GM19240 (cell line): ENCODE measurements around the gene ETV7.

ENCODE experiments used
- DNase-seq: peaks from one replicate; pipeline ENCODE4 v3.0.0; 2011; ENCODE audit warnings: low spot score; ENCODE audit not compliant: insufficient read length

The ETV7 gene

GRCh38 chr6:36384095-36384494, 3.4 kb downstream of the ETV7 start:
- no peak for DNase-seq

GRCh38 chr6:36383606-36384005, 3.9 kb downstream of the ETV7 start:
- no peak for DNase-seq

GRCh38 chr6:36382976-36383375, 4.5 kb downstream of the ETV7 start:
- no peak for DNase-seq

- no peak for DNase-seq
These were observed 5.7 kb downstream of the ETV7 start for GRCh38 chr6:36381502-36382389.

- no peak for DNase-seq
These were observed 7.3 kb downstream of the ETV7 start for GRCh38 chr6:36380166-36380565.

GRCh38 chr6:36378936-36379335, 8.5 kb downstream of the ETV7 start:
- DNase-seq: no peak

- no peak for DNase-seq
These were observed 9.1 kb downstream of the ETV7 start for GRCh38 chr6:36378243-36378920.

- no peak for DNase-seq
These were observed 9.9 kb downstream of the ETV7 start for GRCh38 chr6:36377594-36377993.

GRCh38 chr6:36376742-36377141, 10.7 kb downstream of the ETV7 start:
- no peak for DNase-seq

GRCh38 chr6:36376183-36376582, 11.3 kb downstream of the ETV7 start:
- DNase-seq: no peak

- DNase-seq: no peak
These were observed 11.8 kb downstream of the ETV7 start for GRCh38 chr6:36375644-36376155.

GRCh38 chr6:36374972-36375371, 12.5 kb downstream of the ETV7 start:
- no peak for DNase-seq

- DNase-seq: no peak
These were observed 13.3 kb downstream of the ETV7 start for GRCh38 chr6:36374194-36374593.

GRCh38 chr6:36373368-36374019, 14.0 kb downstream of the ETV7 start:
- DNase-seq: no peak

GRCh38 chr6:36372088-36372487, 15.4 kb downstream of the ETV7 start:
- DNase-seq: no peak

GRCh38 chr6:36371211-36371610, 16.3 kb downstream of the ETV7 start:
- no peak for DNase-seq

- no peak for DNase-seq
These were observed 16.8 kb downstream of the ETV7 start for GRCh38 chr6:36370638-36371037.

- DNase-seq: no peak
These were observed 18.3 kb downstream of the ETV7 start for GRCh38 chr6:36368921-36369865.

- no peak for DNase-seq
These were observed 19.0 kb downstream of the ETV7 start for GRCh38 chr6:36368421-36368820.

GRCh38 chr6:36367743-36368142, 19.7 kb downstream of the ETV7 start:
- DNase-seq: no peak
